ENCODE results near the gene SMYD3.

The SMYD3 gene

DNA sequence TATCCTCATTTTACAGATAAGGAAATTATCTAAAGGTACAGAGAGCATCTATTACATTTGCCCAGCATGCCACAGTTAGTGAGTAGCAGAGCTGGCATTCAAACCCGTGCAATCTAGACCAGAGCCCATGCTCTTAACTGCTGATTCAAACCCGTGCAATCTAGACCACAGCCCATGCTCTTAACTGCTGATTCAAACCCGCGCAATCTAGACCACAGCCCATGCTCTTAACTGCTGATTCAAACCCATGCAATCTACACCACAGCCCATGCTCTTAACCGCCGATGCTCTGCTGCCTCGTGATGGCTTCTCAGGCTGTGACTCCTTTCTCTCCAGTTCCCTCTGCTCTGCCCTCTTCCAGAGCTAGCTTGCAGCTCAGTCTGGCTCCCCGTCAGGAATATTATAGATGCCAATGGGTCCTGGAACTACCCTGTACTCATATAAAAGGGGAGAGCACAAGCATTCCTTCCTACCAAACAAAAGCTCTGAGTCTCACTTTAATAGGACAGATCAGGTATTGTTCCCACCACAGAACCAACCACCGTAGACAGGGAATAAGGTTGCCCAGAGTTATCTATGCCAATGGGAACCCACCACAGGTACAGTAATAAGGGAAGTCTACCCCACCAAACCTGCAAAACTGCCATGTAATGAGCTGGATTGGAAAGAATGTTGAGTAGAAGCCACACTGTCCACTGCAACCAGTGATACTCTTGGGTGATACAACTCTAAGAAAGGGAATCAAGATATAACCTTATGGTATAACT is 78.4 kb downstream of the SMYD3 start:
- no peak overlapping the region for H3K27ac Mint-ChIP-seq
- DNase-seq (no peak), ATAC-seq (replicated peaks) (peak in 1 of 2 donors; percentile 43)
- H3K4me1 Mint-ChIP-seq: peaks cover 16 to 18% of the 10 kb centered on the region in 2 donors
- H3K4me3 Mint-ChIP-seq: no peak overlapping the region
- H3K27me3 Mint-ChIP-seq: no peaks in the 10 kb centered on the region
- peaks cover 0 to 4% of the 10 kb centered on the region in 2 donors for H3K9me3 Mint-ChIP-seq
- peaks cover 2 to 13% of the 10 kb centered on the region in 2 donors for H3K36me3 Mint-ChIP-seq

DNA sequence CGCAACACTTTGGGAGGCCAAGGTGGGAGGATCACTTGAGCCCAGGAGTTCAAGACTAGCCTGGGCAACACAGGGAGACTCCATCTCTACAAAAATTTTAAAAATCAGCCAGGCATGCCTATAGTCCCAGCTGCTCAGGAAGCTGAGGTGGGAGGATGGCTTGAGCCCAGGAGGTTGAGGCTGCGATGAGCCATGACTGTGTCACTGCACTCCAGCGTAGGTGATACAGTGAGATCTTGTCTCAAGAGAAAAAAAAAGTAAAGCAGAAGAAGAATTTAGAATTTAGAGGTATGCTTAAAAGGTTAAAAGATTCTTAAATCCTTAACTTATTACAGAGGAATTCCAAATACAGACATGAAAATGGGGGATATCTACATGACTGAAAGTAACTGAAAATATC is 79.5 kb downstream of the SMYD3 start:
- ATAC-seq (replicated peaks) (no peak), DNase-seq (no peak)
- Mint-ChIP-seq H3K27me3 (no peaks in the 10 kb centered on the region), H3K4me3 (no peak overlapping the region), H3K27ac (no peak overlapping the region), H3K9me3 (peaks cover 0 to 1% of the 10 kb centered on the region in 2 donors), H3K36me3 (peaks cover 0 to 9% of the 10 kb centered on the region in 2 donors), H3K4me1 (peaks cover 18 to 23% of the 10 kb centered on the region in 2 donors)

DNA sequence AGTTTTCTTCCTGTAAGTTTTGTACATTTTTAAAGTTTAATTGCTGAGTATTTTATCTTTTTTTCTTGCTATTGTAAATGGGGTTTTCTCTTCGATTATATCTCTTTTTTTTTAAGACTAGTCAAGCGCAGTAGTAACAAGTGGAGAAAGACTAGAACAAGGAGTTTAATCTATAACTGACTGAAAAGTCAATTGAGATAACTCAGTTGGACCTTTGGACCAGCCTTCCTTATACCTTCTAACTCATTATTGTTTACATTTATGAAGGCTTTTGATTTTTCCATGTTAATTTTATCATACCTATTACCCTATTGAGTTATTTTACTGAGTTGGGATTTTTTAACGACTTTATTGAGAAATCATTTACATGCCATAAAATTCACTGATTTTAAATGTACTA is 81.2 kb downstream of the SMYD3 start:
- no peak for DNase-seq
- H3K36me3 Mint-ChIP-seq: peaks cover 0 to 9% of the 10 kb centered on the region in 2 donors
- H3K9me3 Mint-ChIP-seq: peaks cover 0 to 1% of the 10 kb centered on the region in 2 donors
- H3K4me3 Mint-ChIP-seq: no peak overlapping the region
- H3K27ac Mint-ChIP-seq: no peak overlapping the region
- H3K4me1 Mint-ChIP-seq: peaks cover 17 to 23% of the 10 kb centered on the region in 2 donors
- H3K27me3 Mint-ChIP-seq: no peaks in the 10 kb centered on the region
- no peak for ATAC-seq (replicated peaks)

DNA sequence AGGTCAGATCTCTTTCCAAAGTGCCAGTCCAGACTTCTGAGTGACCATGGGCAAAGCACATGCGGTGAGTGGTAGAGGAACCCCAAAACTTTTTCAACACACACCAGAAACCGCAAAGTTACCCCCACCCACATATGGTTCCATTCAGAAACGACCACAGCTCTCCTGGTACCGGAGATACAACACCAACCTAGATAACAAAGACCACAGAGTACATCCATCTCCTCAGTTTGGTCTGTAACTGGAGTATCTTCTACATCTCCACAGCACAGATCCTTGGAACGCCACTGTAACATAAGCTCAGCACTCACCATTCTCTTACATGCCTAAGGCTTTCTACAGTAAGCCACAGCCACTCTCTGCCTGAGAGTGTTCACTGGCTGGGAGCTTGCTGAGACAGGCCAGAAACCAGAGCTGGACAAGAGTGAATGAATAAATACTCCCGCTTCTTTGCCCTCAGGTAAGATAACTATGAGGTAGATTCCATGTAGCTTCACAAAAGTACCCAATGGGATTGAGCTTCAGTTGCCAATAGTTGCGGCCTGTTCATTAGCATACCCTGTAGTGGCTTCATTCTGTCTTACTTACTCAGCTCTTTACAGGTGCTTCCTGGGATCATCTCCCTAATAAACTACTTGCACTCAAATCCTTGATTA is 81.8 kb downstream of the SMYD3 start:
- no peak for DNase-seq
- Mint-ChIP-seq H3K36me3 (peaks cover 0 to 3% of the 10 kb centered on the region in 2 donors), H3K4me1 (peaks cover 14 to 23% of the 10 kb centered on the region in 2 donors), H3K9me3 (peaks cover 0 to 1% of the 10 kb centered on the region in 2 donors), H3K4me3 (no peak overlapping the region), H3K27ac (no peak overlapping the region), H3K27me3 (no peaks in the 10 kb centered on the region)
- no peak for ATAC-seq (replicated peaks)

- H3K27ac Mint-ChIP-seq: no peak overlapping the region
- H3K36me3 Mint-ChIP-seq: peaks cover 5 to 24% of the 10 kb centered on the region in 2 donors
Measured at GRCh38 chr1:246420300-246420699, 86.8 kb downstream of the SMYD3 start.

DNA sequence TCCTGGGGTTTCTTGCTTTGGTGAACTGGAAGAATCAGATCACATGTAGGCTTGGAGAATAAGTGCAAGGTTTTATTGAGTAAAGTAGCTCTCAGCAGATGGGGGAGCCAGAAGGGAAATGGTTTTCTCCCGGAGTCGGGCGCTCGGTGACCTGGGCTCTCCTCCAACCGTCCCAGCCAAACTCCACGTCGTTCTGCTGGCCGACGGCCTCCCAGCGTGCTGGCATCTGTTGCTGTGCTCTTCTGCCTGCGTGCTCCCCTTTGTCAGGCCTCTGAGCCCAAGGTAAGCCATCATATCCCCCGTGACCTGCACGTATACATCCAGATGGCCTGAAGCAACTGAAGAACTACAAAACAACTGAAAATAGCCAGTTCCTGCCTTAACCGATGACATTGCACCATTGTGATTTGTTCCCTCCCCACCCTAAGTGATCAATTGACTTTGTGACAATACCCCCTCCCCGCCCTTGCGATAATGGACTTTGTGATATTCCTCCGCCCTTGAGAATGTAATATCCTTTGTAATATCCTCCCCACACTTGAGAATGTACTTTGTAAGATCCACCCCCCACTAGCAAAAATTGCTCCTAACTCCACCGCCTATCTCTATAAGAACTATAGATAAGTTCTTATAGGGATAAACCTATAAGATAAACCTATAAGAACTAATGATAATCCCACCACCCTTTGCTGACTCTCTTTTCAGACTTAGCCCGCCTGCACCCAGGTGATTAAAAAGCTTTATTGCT is 88.3 kb downstream of the SMYD3 start:
- H3K36me3 Mint-ChIP-seq: peaks cover 5 to 24% of the 10 kb centered on the region in 2 donors
- H3K4me3 Mint-ChIP-seq: no peak overlapping the region
- ATAC-seq (replicated peaks) (no peak), DNase-seq (no peak)
- no peak overlapping the region for H3K27ac Mint-ChIP-seq
- H3K9me3 Mint-ChIP-seq: peaks cover 4 to 9% of the 10 kb centered on the region in 2 donors
- no peaks in the 10 kb centered on the region for H3K27me3 Mint-ChIP-seq
- H3K4me1 Mint-ChIP-seq: peaks cover 11 to 38% of the 10 kb centered on the region in 2 donors

More at GRCh38 chr1:246420300-246420699, 86.8 kb downstream of the SMYD3 start:
- DNase-seq: no peak
- Mint-ChIP-seq H3K9me3 (peaks cover 4 to 9% of the 10 kb centered on the region in 2 donors), H3K4me3 (no peak overlapping the region), H3K4me1 (peaks cover 14 to 41% of the 10 kb centered on the region in 2 donors), H3K27me3 (no peaks in the 10 kb centered on the region)
- no peak for ATAC-seq (replicated peaks)

- Mint-ChIP-seq H3K36me3 (peaks cover 5 to 27% of the 10 kb centered on the region in 2 donors), H3K27ac (peak overlapping the region; percentile 44), H3K4me1 (peaks cover 11 to 31% of the 10 kb centered on the region in 2 donors), H3K4me3 (no peak overlapping the region), H3K9me3 (peaks cover 4 to 9% of the 10 kb centered on the region in 2 donors), H3K27me3 (no peaks in the 10 kb centered on the region)
- peak; percentile 83 to 85 for ATAC-seq (replicated peaks)
- no peak for DNase-seq
Measured at GRCh38 chr1:246417813-246418564, 89.1 kb downstream of the SMYD3 start.

GRCh38 chr1:246417152-246417812 is 89.8 kb downstream of the SMYD3 start:
- Mint-ChIP-seq H3K4me1 (peaks cover 11 to 31% of the 10 kb centered on the region in 2 donors), H3K36me3 (peaks cover 6 to 27% of the 10 kb centered on the region in 2 donors), H3K4me3 (no peak overlapping the region), H3K9me3 (peaks cover 4 to 9% of the 10 kb centered on the region in 2 donors), H3K27ac (peak overlapping the region; percentile 2), H3K27me3 (no peaks in the 10 kb centered on the region)
- ATAC-seq (replicated peaks) (peak; percentile 18 to 45), DNase-seq (no peak)

- no peaks in the 10 kb centered on the region for H3K27me3 Mint-ChIP-seq
- peaks cover 11 to 34% of the 10 kb centered on the region in 2 donors for H3K36me3 Mint-ChIP-seq
- H3K4me1 Mint-ChIP-seq: peaks cover 11 to 31% of the 10 kb centered on the region in 2 donors
- no peak overlapping the region for H3K27ac Mint-ChIP-seq
- DNase-seq (no peak), ATAC-seq (replicated peaks) (no peak)
- peaks cover 9 to 12% of the 10 kb centered on the region in 2 donors for H3K9me3 Mint-ChIP-seq
- H3K4me3 Mint-ChIP-seq: no peak overlapping the region
Measured at GRCh38 chr1:246416261-246416660, 90.8 kb downstream of the SMYD3 start.

DNA sequence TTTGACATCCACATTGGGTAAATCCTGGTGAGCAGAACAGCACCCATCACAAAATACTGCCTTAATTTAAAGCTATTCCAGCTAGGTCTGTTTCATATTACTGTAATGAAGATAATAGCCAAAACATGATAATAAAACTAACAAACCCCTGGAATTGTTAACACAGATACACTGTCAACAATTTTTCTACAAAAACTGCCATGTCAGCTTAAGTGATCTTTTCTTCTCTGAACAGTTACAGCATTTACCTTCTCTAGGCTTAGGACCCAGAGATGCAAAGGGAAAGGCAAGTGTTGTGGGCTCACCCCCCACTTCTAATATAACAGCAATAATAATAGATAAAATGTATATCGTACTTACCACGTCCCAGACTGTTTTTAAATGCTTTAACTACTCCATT is 92.1 kb downstream of the SMYD3 start:
- H3K27ac Mint-ChIP-seq: no peak overlapping the region
- no peak for DNase-seq
- no peak for ATAC-seq (replicated peaks)
- peaks cover 10 to 12% of the 10 kb centered on the region in 2 donors for H3K9me3 Mint-ChIP-seq
- peaks cover 13 to 39% of the 10 kb centered on the region in 2 donors for H3K36me3 Mint-ChIP-seq
- peaks cover 11 to 31% of the 10 kb centered on the region in 2 donors for H3K4me1 Mint-ChIP-seq
- no peaks in the 10 kb centered on the region for H3K27me3 Mint-ChIP-seq
- no peak overlapping the region for H3K4me3 Mint-ChIP-seq

DNA sequence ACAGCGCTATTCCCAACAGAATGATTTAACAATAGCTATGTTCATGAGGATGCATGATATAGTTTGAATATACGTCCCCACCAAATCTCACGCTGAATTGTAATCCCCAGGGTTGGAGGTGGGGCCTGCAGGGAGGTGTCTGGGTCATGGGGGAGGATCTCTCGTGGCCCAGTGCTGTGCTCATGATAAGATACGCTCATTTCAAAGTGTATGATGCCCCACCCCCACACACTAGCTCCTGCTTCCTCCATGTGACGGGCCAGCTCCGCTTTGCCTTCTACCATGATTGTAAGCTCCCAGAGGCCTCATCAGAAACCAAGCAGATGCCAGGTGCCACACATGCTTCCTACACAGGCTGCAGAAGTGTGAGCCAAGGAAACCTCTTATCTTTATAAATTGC is 93.6 kb downstream of the SMYD3 start:
- DNase-seq: no peak

GRCh38 chr1:246404078-246404477 is 103.0 kb downstream of the SMYD3 start:
- DNase-seq (no peak), ATAC-seq (replicated peaks) (no peak)
- H3K4me1 Mint-ChIP-seq: no peaks in the 10 kb centered on the region
- H3K27me3 Mint-ChIP-seq: no peaks in the 10 kb centered on the region
- H3K27ac Mint-ChIP-seq: no peak overlapping the region
- peaks cover 0 to 2% of the 10 kb centered on the region in 2 donors for H3K9me3 Mint-ChIP-seq
- H3K36me3 Mint-ChIP-seq: peaks cover 0 to 2% of the 10 kb centered on the region in 2 donors
- H3K4me3 Mint-ChIP-seq: no peak overlapping the region

More for the DNA sequence above, 93.6 kb downstream of the SMYD3 start:
- H3K36me3 Mint-ChIP-seq: peaks cover 8 to 29% of the 10 kb centered on the region in 2 donors
- no peaks in the 10 kb centered on the region for H3K27me3 Mint-ChIP-seq
- H3K9me3 Mint-ChIP-seq: peaks cover 3 to 10% of the 10 kb centered on the region in 2 donors
- peaks cover 11 to 21% of the 10 kb centered on the region in 2 donors for H3K4me1 Mint-ChIP-seq
- no peak overlapping the region for H3K27ac Mint-ChIP-seq
- no peak overlapping the region for H3K4me3 Mint-ChIP-seq
- no peak for ATAC-seq (replicated peaks)

DNA sequence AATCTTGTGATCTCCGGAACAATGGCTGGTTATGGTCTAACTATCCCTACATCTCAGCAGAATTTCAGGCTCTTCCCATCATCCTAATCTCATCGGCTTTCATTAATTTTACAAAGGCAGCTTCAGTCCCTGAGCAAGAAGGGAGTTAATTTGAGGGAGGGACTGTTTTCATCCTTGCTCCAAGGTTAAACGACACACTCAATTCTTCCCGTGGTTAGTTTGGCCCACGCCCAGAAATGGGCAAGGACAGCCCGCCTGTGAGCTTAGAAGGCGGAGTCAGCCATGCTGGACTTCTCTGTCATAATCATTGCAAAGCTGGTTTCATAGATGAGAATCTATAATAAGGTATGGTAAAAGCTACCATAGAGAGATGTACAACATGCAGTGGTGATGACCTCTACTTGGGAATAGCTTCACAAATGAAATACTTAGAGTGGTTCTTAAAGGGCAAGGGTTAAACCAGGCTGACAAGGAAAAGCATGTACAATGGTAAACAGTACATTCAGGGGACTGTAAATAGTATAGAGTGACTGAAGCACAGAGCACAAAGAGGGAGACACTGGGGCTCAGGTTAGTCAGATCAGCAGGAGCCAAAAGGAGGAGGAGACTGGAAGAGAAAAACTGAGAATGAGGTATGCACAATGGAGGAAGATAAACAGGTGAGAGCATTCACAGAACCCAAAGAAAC is 108.8 kb downstream of the SMYD3 start:
- ATAC-seq (replicated peaks) (no peak), DNase-seq (no peak)
- H3K27ac Mint-ChIP-seq: no peak overlapping the region
- H3K4me3 Mint-ChIP-seq: no peak overlapping the region
- no peaks in the 10 kb centered on the region for H3K9me3 Mint-ChIP-seq
- peaks cover 0 to 13% of the 10 kb centered on the region in 2 donors for H3K36me3 Mint-ChIP-seq
- H3K27me3 Mint-ChIP-seq: no peaks in the 10 kb centered on the region
- peaks cover 0 to 3% of the 10 kb centered on the region in 2 donors for H3K4me1 Mint-ChIP-seq
